ENCODE measurements around the gene PACRG. TPM values are rescaled to one million over a fixed set of nuclear protein-coding genes. Genes with fewer than 3 reads are reported as not detected.

PACRG gene
- total and polyA plus RNA-seq, 8 donors = 1.5 to 6.8 (median 4.6) TPM

DNA sequence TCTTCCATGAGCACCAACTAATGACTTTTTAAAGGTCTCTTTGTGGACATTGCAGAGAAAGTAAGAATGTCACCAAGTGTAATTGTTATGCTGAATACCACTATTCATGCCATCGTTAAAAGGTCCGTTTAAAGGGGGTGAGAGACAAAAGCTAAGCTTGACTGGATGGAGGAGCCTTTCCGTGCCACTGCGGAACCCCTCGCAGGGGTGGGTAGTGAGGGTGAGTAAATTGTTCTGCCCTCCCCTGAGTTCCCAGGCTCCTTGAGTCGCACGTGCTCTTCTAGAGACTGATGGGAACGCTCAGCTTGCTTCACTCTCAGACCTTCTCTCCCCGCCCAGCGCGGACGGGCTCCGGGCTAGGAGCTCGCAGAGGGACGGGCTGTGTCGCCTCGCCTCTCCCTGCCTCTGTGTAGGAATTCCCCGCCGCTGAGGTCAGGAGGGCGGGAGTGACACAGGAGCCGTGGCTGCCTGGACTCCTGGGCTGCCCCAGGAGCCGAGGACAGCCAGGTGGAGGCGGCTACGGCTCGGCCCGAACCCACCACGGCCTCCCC is 371.9 kb downstream of the PACRG start:
- ATAC-seq (no peak), DNase-seq (no peak)
- intact Hi-C loops (cut with DNase I) = no loop called here
- H3K27me3 ChIP-seq = no peaks in the 10 kb centered on the region
- no peaks in the 10 kb centered on the region for H3K4me1 ChIP-seq
- no peaks in the 10 kb centered on the region for H3K36me3 ChIP-seq
- H3K4me3 ChIP-seq = no peak overlapping the region
- TF ChIP-seq, protein P1, sequence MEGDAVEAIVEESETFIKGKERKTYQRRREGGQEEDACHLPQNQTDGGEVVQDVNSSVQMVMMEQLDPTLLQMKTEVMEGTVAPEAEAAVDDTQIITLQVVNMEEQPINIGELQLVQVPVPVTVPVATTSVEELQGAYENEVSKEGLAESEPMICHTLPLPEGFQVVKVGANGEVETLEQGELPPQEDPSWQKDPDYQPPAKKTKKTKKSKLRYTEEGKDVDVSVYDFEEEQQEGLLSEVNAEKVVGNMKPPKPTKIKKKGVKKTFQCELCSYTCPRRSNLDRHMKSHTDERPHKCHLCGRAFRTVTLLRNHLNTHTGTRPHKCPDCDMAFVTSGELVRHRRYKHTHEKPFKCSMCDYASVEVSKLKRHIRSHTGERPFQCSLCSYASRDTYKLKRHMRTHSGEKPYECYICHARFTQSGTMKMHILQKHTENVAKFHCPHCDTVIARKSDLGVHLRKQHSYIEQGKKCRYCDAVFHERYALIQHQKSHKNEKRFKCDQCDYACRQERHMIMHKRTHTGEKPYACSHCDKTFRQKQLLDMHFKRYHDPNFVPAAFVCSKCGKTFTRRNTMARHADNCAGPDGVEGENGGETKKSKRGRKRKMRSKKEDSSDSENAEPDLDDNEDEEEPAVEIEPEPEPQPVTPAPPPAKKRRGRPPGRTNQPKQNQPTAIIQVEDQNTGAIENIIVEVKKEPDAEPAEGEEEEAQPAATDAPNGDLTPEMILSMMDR (IDR thresholded peaks at IDR 0.05) = no peak
- peaks cover 0 to 4% of the 10 kb centered on the region in 2 donors for H3K9me3 ChIP-seq
- H3K27ac ChIP-seq = no peak overlapping the region

DNA sequence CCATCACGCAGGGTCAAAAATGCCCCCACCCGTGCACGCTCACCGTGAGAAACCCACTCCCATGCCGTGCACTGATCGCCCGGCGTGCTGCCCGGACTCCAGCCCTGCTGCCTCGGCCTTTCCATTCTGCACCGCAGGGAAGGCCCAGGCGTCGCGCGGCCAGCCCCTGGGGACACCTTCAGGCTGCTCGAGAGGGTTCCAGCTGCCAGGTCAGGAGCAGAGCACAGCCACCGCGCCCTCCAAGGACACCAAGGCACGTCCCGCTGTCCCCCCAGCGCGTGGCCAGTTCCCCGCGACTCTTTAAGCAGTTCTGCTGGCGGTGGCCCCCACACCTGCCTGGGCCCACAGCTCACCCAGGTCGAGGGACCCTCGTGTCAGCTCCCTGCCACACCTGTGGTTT is 372.5 kb downstream of the PACRG start:
- DNase-seq (peak in 1 of 4 donors; percentile 76), ATAC-seq (no peak)
- Histone ChIP-seq H3K27me3 (no peaks in the 10 kb centered on the region), H3K9me3 (peaks cover 0 to 4% of the 10 kb centered on the region in 2 donors), H3K4me3 (no peak overlapping the region), H3K36me3 (no peaks in the 10 kb centered on the region), H3K27ac (no peak overlapping the region), H3K4me1 (no peaks in the 10 kb centered on the region)
- TF ChIP-seq, protein P1 (IDR thresholded peaks at IDR 0.05) = no peak
- intact Hi-C loops (cut with DNase I) = no loop called here

DNA sequence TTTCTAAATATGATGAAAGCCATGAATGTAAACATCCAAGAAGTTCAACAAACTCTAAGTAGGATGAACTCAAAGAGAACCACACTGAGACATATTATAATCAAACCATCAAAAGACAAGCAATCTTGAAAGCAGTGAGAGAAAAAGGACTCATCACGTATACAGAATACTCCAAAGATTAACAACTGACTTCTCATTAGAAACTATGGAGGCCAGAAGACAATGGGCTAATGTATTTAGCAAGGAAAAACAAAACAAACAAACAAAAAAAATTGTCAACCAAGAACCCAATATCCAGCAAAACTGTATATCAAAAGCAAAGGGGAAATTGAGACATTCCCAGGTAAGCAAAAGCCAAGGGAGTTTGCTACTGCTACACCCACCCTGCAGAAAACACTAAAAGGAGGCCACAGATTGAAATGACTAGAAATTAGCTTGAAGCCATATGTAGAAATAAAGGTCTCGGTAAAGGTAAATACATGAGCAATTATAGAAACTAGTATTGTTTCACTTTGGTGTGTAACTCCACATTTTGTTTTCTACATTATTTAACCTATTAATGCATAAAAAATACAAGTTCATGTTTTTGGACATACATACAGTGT is 385.7 kb downstream of the PACRG start:
- no peak overlapping the region for H3K4me3 ChIP-seq
- H3K36me3 ChIP-seq = no peaks in the 10 kb centered on the region
- TF ChIP-seq, protein P1 (IDR thresholded peaks at IDR 0.05) = no peak
- DNase-seq = no peak
- no peak overlapping the region for H3K27ac ChIP-seq
- no peaks in the 10 kb centered on the region for H3K27me3 ChIP-seq
- intact Hi-C loops (cut with DNase I) = no loop called here
- no peaks in the 10 kb centered on the region for H3K4me1 ChIP-seq
- peaks cover 0 to 22% of the 10 kb centered on the region in 2 donors for H3K9me3 ChIP-seq
- no peak for ATAC-seq

DNA sequence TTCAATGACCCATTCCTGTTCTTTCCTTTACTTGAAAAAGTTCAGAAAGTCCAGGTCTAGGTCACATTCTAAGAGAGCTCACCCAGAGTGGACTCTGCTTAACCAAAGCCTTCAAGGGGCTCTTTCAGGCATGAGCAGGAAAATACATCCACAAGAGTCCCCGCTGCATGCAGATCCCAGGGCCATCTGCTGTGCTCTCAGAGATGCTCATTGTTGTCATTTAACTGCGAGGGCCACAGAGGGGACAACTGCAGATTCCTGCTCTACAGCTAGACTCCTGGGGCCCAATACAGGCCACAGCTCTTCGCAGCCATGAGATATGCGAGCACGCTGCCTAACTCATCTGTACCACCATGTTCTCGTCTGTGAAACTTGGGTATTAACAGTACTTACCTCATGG is 391.2 kb downstream of the PACRG start:
- Histone ChIP-seq H3K4me3 (no peak overlapping the region), H3K27me3 (no peaks in the 10 kb centered on the region), H3K36me3 (no peaks in the 10 kb centered on the region), H3K9me3 (peaks cover 0 to 4% of the 10 kb centered on the region in 2 donors), H3K4me1 (no peaks in the 10 kb centered on the region), H3K27ac (no peak overlapping the region)
- intact Hi-C loops (cut with DNase I) = no loop called here
- DNase-seq (no peak), ATAC-seq (no peak)
- TF ChIP-seq, protein P1 (IDR thresholded peaks at IDR 0.05) = no peak

DNA sequence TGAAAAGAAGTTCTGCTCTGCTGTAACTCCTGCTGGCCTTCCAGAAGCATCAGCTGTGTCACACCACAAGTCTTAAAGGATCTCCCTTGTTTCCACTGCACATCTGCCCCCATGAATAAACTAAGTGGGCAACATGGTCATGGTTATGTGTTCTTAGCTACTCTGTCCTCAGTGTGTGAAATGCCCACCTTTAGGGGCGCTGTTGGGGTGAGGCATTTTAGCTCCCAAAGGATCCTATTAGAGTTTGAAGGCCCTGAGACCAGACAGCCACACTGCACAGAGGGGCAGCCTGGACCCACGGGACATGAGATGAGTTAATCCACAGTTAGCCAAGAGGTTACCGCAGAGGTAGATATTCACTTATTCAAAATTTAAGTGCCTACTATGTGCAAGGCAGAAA is 392.4 kb downstream of the PACRG start:
- no peaks in the 10 kb centered on the region for H3K9me3 ChIP-seq
- no peak overlapping the region for H3K4me3 ChIP-seq
- H3K36me3 ChIP-seq = no peaks in the 10 kb centered on the region
- TF ChIP-seq, protein P1 (IDR thresholded peaks at IDR 0.05) = no peak
- intact Hi-C loops (cut with DNase I) = no loop called here
- H3K27me3 ChIP-seq = no peaks in the 10 kb centered on the region
- no peak overlapping the region for H3K27ac ChIP-seq
- ATAC-seq = no peak
- H3K4me1 ChIP-seq = no peaks in the 10 kb centered on the region
- DNase-seq = no peak

Measured in left lung (tissue), 10 donors.